Embryonic facial prominence (tissue), 1 donor: ENCODE measurements around the gene CDYL.
"Not testable (repeated sequence)": the region's sequence is repeated elsewhere in the genome, so short reads cannot be mapped to it uniquely, and the experiment has no call there.

Experiments used
- DNase-seq: peaks from one replicate; pipeline ENCODE4 v3.0.0-alpha.2; 2016; ENCODE audit errors: extremely low spot score

Gene CDYL

GRCh38 chr6:4803343-4803744, 27.1 kb downstream of the CDYL start:
- DNase-seq: no peak

DNA sequence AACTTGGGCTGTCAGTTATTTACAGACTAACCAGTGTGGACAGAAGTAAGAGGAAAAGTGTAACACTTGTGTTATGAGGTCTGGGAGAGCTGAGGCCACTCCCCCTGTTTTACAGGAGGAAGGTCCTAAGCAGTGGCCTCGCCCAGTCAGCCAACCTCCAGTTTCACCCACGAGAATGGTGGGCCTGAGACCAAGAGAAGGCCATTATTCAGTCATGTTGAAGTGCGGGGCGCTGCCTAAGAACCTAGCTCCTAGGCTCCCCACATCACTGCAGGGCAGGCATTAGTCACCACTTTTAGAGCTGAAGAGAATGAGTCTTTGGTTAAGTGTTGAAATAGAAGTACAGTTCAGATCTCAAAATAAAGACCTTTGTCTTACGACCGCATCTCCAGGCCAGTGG, 27.9 kb downstream of the CDYL start:
- no peak for DNase-seq

GRCh38 chr6:4805553-4806336, 29.5 kb downstream of the CDYL start:
- no peak for DNase-seq

- DNase-seq: no peak
Observed at GRCh38 chr6:4806337-4806725, 30.1 kb downstream of the CDYL start.

DNA sequence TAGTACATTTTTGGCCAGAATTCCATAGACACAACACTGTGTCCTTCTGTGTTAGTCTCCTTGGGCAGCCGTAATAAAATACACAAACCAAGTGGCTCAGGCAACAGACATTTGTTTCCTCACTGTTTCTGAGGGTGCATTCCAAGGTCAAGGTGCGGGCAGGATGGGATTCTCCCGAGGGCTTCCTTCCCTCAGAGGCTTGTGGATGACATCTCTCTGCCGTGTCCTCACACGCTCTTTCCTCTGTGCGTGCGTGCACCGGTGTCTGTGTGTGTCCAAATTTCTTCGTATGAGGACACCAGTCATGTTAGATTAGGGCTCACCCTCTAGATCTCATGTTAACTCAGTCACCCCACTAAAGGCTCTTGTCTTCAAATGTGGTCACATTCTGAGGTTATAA, 30.6 kb downstream of the CDYL start:
- DNase-seq: no peak

- DNase-seq: no peak
Observed at GRCh38 chr6:4808396-4808795, 32.2 kb downstream of the CDYL start.

DNA sequence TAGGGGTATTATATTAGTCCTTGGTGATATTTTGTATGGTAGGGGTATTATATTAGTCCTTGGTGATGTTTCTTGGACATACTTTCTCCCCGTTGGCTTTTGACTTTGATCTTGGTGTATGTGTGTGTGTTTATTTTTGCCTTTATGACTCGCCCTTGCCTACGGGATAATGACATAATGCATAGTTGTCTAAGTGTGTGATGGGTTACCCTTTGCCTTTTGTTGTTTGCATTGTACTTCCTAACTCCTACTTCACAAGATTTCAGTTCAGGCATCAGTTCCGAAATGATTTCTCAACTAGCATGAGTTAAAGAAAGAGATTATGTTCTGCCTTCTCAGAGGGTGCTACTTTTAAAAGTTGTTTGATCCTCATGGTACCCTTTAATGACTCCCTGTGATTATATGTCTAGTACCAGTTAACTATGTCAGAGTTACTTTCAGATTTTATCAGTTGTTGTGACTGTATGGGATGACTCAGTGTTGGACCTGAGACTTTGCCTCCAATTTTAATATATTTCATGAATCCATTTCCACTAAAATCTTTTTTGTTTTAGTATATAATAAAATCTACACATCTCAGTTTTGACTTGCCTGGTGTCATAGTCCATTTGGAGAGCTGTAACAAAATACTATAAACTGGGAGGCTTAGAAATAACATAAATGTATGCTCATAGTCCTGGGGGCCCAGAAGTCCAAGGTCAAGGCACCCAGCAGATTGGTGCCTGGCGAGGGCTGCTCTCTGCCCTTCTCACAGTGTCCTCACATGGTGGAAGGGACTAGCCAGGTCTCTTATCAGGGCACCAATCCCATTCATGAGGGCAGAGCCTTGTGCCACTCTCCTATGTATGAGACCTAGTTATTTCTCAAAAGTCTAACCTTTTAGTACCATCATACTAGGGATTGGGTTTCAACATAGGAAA, 34.1 kb downstream of the CDYL start:
- DNase-seq: no peak

DNA sequence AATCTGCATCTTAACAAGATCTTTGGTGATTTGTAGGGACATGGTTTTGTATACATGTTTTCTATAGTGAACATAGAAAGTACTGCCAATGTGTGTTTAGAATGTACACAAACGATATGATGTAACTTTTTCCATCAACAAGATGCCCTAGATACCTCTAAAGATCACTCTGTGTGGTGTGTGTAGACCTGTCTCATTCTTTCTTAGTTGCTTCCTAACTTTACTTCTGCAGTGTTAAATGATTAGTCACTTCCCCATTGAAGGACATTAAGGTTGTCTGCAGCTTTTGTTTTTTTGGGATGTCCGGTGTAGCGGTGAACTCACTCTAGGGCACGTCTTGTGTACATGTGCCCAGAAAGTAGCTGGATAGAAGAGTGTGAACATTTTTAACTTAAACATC, 35.9 kb downstream of the CDYL start:
- no peak for DNase-seq

DNA sequence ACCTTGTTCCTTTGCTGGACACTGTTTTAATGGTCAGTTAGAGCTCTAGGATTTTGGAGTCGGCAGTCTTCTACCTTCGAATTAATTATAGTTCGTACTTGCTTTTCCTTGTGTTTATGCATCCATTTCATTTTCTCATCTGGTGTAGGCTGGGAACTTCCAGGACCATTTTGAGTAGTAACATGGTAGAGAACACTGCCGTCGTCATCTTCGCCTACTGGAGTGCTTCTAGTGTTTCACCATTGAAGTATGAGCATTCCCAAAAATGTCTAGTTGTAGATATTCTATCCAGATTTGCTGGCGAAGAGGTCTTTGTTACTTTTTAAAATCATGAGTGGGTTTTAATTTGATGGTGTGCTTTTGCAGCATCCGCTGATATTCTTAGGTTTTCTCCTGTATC, 36.9 kb downstream of the CDYL start:
- DNase-seq: no peak

DNA sequence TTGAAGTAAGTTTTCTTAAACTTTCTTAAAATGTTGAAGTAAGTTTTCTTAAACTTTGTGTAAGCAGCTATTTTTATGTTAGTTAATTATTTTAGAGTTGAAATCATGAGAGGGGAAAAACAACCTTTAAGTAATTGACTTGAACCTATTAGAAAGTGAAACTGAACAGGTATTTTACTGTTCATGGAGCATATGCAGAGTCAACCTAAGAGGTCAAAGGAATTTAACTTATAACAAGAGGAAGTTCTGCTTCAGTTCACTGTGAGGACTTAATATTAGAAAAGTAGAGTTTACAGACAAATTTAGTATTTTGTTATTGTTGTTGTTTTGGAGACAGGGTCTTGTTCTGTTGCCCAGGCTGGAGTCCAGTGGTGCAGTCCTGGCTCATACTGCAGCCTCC, 38.0 kb downstream of the CDYL start:
- DNase-seq: no peak

DNA sequence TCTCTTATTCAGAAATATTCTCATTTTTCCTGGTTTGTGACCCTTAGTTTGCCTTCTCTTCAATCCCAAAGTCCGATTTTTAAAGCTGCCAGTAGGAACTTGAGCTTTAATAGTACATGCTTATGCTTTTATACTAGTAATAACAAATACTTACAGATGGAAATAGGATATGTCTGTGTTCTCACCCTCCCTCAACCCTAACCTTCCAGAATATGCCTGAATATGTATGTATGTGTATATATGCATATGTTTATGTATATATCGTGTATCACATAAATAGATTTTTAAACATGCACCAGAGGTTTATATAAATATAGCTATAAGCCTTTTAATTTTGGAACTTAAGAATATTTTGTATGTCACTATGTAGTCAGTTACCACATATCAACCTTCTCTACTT, 38.8 kb downstream of the CDYL start:
- DNase-seq: no peak

- no peak for DNase-seq
Observed at GRCh38 chr6:4815584-4815983, 39.4 kb downstream of the CDYL start.

- DNase-seq: no peak
Observed at GRCh38 chr6:4816904-4817303, 40.7 kb downstream of the CDYL start.

DNA sequence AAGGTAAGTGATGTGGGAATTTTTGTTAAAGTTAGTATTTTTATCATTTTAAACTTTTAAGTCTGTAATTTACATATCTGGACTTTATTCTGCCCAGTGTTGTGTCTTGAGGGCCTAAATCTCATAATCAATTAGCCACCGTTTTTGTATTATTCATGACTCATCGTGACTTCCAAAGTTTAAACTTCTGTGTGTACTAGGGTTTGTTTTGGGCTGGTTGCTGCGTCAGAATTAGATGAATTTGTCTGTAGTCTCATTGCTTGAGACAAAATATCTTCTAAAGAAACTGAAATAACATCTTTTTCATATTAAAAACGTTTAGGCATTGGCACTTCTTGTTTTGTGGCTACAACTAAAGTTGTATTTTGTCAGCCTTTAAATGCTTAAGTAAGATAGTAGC, 41.3 kb downstream of the CDYL start:
- DNase-seq: no peak

DNA sequence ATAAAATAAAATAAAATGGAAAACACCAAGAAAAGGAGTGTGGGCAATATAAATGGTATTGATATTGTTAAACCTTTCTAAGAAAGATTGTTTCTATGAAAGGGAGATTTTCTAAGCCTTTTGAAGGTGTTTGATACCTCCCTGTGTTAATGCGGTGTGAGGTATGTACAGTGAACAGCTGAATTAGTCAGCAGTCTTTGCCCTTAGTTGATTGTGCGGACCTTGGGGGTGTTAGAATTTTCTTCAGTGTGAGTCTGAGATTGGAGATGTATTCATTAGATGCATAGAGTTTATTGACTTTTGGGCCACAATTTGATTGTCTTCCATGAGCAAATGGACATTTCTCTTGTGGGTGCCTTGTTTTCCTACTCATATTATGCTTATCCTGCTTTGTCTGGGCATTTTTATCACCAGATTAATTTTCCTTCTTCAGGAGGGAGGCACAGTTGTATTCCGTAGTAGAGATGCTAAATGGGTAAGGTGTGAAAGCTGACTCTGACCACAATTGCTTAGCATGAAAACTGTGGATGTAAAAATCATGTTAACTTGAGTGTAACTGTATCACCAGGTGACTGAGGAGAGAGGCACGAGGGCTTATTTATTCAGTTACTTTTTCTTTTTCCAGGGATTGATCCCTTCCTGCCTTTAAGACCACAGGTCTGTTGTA, 42.2 kb downstream of the CDYL start:
- no peak for DNase-seq

DNA sequence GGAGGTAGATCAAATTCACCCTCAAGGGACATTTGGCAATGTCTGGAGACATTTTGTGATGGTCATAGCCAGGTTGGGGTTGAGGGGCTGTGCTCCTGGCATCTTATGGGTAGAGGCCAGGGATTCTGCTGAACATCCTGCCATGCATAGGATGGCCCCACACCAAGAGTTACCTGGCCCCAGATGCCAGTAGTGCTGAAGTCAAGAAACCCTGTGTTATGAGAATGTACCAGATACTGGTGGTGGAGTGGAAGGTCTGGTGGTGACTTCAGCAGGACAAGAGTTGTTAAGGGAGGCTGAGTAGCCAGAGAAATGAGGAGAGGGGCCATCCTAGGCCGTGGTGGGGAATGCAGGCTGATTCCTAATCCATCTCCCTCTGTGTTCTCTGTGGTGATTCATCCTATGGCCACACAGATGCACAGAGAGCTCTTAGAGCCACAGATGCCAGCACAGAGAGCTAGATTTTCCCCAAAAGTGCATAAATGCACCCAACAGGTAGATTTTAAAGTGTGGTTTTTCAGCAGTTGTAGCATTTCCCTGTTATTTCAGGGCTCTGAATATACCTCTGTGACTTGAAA, 43.6 kb downstream of the CDYL start:
- DNase-seq: no peak

DNA sequence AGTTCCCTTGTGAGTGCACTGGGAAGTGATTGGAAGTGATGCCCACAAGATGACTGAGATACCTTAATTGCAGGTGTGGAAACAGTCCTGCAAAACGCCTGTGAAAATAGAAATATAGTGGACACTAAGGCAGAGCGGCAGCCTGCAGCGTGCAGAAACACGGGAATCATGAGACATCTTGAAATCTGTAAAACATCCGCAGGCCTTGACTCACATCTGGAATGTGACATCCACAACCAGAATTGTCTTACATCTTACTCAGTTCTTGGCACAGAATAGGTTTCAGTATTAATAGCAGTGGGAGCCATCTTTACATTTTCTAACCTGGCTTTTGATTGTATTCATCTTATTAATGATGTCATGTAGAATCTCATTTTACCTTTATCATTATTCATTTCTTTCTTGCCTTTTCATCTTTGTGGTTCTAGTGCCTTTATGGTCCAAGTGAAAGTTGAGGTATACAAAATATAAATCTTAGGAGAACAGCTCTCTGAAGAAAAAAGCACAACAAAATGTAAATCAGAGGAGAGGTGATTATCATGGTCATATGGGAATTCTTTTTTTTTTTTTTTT, 44.6 kb downstream of the CDYL start:
- no peak for DNase-seq

DNA sequence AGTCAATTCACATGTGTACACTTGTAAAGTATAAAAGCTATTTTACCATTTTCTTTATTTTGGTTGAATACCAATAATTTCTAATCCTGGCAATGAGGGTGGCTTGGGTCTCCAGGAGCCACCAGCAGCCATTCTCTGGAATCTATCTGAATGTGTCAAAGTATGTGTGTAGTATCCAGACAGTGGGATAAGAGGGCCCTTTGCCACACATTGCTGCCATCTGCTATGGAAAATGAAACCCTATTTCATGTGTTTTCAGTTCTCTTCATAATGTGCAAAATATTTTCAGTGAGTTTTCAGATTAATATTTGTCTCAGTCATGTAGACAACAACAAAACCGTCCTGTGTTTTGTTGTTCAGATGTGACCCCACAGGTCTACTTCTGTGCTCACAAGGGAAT, 46.3 kb downstream of the CDYL start:
- no peak for DNase-seq

DNA sequence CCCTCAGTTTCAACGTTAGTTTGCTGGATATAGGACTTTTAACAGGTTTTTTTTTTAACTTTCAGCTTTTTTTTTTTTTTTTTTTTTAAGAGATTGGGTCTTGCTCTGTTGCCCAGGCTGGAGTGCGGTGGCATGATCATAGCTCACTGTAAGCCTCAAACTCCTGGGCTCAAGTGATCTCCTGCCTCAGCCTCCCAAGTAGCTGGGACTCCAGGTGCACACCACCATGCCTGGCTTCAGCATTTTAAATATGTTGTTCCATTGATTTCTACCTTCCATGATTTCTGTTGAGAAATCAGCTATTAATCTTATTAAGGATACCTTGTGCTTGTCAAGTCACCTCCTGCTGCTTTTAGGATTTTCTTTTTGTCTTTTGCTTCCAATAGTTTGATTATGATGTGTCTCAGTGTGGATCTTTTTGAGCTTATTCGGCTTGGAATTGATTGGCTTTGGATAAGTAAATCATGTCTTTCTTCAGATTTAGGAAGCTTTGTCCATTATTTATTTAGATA, 52.0 kb downstream of the CDYL start:
- DNase-seq: no peak

- no peak for DNase-seq
Observed at GRCh38 chr6:4829089-4829488, 52.9 kb downstream of the CDYL start.

GRCh38 chr6:4835540-4835939, 59.3 kb downstream of the CDYL start:
- not testable (repeated sequence) for DNase-seq

GRCh38 chr6:4840169-4840568, 64.0 kb downstream of the CDYL start:
- no peak for DNase-seq
